WI38 (cell line): ENCODE data around the gene CNN2.
A peak's percentile ranks its signal among the peaks of the same experiment; 100 is the strongest.

Experiments
- H3K4me3 ChIP-seq: 2 replicates; pipeline ENCODE4 v1.5.1; 2011; ENCODE audit warnings: low read depth, mild to moderate bottlenecking, control low read depth, low read length
- TF ChIP-seq, protein P1 (sequence below): IDR thresholded peaks from 2 replicates; pipeline ENCODE4 v1.5.1; 2012; ENCODE audit warnings: low read depth, mild to moderate bottlenecking, control low read depth, low read length

Gene CNN2

GRCh38 chr19:1035998-1036621 is 9.7 kb downstream of the CNN2 start:
- no peak overlapping the region for H3K4me3 ChIP-seq
- TF ChIP-seq, protein P1, sequence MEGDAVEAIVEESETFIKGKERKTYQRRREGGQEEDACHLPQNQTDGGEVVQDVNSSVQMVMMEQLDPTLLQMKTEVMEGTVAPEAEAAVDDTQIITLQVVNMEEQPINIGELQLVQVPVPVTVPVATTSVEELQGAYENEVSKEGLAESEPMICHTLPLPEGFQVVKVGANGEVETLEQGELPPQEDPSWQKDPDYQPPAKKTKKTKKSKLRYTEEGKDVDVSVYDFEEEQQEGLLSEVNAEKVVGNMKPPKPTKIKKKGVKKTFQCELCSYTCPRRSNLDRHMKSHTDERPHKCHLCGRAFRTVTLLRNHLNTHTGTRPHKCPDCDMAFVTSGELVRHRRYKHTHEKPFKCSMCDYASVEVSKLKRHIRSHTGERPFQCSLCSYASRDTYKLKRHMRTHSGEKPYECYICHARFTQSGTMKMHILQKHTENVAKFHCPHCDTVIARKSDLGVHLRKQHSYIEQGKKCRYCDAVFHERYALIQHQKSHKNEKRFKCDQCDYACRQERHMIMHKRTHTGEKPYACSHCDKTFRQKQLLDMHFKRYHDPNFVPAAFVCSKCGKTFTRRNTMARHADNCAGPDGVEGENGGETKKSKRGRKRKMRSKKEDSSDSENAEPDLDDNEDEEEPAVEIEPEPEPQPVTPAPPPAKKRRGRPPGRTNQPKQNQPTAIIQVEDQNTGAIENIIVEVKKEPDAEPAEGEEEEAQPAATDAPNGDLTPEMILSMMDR = no peak

- no peak overlapping the region for H3K4me3 ChIP-seq
- TF ChIP-seq, protein P1 = no peak
These were observed 11.2 kb downstream of the CNN2 start for GRCh38 chr19:1037621-1038064.

DNA sequence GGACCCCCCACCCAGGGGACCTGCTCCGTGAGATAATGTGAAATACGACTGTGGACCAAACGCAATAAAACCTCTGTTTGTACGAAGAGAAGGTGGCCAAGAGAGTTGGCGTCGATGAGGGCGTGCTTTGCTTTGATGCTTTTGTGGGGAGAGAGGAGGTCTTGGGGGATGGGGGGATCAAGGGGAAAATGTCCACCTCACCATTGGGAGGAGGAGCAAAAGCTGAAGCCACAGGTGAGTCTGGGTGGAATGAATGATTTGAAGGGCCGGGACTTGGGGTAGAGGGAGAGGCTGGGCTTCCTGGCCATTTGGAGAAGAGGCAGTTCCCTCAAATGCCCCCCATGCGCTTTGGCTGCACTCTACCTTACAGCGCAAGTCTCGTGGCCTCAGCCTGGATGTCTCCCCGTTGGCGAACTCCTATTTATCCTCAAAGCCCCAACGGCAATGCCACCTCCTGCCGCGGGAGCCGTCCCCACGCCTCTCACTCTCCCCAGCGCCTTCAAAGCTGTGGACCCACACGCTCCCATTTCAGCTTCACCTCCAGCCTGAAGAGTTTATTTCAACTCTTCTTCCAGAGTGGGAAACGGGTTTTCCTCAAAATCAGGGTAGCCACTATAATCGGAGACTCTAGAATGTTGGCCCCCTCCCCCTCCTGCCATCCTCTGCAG is 12.7 kb downstream of the CNN2 start:
- no peak overlapping the region for H3K4me3 ChIP-seq
- TF ChIP-seq, protein P1 = no peak

DNA sequence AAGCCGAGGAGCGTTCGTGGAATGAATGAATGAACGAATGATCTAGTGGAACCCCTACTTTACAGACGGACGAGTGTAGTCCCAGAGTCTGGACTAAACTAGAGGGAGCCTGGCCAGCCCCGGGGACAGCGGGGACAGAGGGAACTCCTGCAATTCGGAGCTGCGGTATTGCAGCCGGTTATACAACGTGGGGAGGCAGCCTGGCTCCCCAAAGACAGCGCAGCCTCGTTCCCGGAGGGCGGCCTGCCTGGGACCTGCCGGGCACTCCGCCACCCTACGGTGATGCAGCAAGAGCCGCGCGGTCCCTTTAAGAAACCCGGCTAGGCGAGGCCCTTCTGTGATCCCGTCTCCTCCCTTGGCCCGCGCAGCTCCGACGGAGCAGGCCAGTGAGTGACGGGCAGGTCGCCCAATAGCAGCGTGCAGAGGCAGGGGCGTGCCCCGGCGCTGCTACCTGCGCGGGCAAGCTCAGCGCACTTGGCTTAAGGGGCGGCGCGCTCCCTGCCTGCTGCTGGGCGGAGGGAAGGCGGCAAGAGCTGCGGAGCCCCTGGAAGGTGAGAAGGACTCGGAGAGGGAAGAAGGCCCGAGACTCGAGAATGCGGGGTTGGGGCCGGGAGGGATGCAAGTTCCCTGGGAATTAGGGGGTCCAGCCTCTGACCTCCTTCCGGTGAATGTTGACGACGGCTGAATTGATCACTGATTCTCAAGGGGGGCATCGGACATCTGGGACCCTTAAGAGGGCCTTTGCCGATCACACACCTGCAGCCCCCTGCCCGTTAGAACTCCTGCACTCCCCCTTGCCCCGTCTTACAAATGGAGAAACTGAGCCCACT is 13.5 kb downstream of the CNN2 start, which contains the start of gene ABCA7:
TSS of gene ABCA7 (plus strand) at position 462 of the 830 bp plus-strand sequence. CDS start 1,255 bp downstream, outside the sequence.
- peak within 1 kb of the TSS; percentile 52 for H3K4me3 ChIP-seq
- TF ChIP-seq, protein P1 = no peak

DNA sequence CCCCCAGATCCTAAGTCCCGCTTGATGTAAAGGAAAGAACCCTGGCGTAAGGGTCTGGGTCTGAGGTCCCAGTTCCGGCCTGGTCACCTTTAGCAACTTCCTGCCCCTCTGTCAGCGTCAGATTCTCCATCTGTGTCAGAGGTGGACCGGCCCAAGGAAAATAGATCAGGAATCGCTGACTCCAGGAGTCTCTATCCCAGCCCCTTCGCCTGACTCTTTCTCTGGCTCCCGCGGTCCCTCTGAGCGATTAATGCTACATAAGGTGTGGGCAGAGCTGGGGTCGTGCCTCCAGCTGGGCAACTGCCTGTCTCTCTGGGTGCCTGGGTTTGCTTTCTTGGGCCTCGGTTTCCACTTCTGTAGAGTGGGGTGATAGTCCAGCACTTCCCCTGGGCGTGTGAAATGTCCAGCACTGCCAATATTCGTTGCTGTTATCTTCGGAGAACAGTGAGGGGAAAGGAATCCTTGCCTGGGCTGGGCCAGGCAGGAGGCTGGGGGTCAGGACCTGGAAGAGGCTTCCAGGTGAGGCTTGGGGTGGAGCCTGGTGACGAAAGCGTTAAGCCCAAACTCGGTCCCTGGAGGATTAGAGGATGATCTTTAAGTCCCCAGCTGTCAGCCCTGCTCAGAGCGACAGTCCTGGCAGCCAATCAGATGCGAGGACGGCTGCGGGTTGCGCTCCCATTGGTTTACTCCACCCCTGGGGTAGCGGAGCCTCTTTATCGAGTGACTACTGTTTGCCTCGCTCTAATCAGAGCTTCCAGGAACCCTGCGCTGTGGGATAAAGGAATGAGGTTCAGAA is 14.3 kb downstream of the CNN2 start:
- TF ChIP-seq, protein P1 = no peak
- peak overlapping the region; percentile 52 for H3K4me3 ChIP-seq

GRCh38 chr19:1041272-1041834 is 14.9 kb downstream of the CNN2 start:
- H3K4me3 ChIP-seq = peak overlapping the region; percentile 40

More at GRCh38 chr19:1041272-1041834, 14.9 kb downstream of the CNN2 start:
- TF ChIP-seq, protein P1 = no peak
